Measurements from ENCODE around the gene RABGAP1. TPM values are rescaled to one million over a fixed set of nuclear protein-coding genes. Genes with fewer than 3 reads are reported as not detected.

Gene RABGAP1
- total RNA-seq, 4 donors from 2014 or later: 66.1 to 83.1 (median 73.4) TPM

DNA sequence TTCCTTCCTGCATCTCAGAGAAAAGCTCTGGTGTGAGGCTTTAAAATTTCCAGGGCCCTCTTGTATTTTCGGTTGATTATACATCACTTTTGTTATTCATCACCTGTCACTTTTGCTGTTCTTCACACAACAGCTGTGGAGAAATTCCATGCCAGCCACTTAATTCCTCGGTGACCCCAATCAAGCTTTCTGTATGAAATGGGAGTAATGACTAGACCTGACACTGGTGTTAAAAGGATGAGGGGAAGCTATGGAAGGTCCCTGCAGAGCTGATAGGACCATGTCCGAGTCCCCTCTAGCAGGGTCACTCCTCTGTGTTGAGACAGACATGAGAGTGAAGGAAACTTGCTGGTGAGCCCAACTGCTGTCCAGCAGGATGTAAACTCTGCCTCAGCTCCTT, 152.3 kb downstream of the RABGAP1 start:
- no peaks in the 10 kb centered on the region for H3K9me3 ChIP-seq
- no peak for TF ChIP-seq POLR2A (IDR thresholded peaks at IDR 0.05)
- TF ChIP-seq, protein P1, sequence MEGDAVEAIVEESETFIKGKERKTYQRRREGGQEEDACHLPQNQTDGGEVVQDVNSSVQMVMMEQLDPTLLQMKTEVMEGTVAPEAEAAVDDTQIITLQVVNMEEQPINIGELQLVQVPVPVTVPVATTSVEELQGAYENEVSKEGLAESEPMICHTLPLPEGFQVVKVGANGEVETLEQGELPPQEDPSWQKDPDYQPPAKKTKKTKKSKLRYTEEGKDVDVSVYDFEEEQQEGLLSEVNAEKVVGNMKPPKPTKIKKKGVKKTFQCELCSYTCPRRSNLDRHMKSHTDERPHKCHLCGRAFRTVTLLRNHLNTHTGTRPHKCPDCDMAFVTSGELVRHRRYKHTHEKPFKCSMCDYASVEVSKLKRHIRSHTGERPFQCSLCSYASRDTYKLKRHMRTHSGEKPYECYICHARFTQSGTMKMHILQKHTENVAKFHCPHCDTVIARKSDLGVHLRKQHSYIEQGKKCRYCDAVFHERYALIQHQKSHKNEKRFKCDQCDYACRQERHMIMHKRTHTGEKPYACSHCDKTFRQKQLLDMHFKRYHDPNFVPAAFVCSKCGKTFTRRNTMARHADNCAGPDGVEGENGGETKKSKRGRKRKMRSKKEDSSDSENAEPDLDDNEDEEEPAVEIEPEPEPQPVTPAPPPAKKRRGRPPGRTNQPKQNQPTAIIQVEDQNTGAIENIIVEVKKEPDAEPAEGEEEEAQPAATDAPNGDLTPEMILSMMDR (IDR thresholded peaks at IDR 0.05): no peak
- TF ChIP-seq EP300 (IDR thresholded peaks at IDR 0.05): no peak
- no peak overlapping the region for H3K4me3 ChIP-seq
- WGBS, 2 donors: 89 to 91% methylated on average over 3 of the region's 3 CpGs
- no peaks in the 10 kb centered on the region for H3K4me1 ChIP-seq
- H3K36me3 ChIP-seq: peaks cover 4 to 90% (median 5%) of the 10 kb centered on the region in 3 donors
- H3K27ac ChIP-seq: no peak overlapping the region
- no peaks in the 10 kb centered on the region for H3K27me3 ChIP-seq
- DNase-seq (ENCODE audit: low spot score in 2 of 2): no peak

DNA sequence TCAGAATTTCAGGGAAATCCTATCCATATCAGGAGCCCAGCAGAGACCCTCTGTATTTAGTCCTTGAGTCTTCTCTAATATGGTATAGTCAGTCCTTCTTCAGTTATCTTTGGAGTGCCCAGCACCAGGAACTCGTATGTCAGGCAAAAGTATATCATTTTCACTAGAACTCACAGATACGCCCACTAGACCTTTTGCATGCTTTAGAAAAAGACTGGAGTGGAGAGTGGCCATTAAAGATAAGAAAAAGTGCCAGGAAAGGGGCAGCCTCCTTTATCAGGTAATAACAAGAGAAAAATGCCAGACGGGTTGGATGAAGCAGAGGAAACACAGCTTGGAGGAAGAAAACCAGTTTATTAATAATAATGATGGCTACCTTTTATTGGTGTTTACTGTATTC, 156.2 kb downstream of the RABGAP1 start:
- 63 to 83% methylated on average over 3 of the region's 3 CpGs for WGBS, 2 donors
- no peaks in the 10 kb centered on the region for H3K4me1 ChIP-seq
- H3K4me3 ChIP-seq: no peak overlapping the region
- no peak overlapping the region for H3K27ac ChIP-seq
- no peak for DNase-seq (ENCODE audit: low spot score in 2 of 2)
- H3K9me3 ChIP-seq: no peaks in the 10 kb centered on the region
- no peak for TF ChIP-seq EP300 (IDR thresholded peaks at IDR 0.05)
- TF ChIP-seq, protein P1 (IDR thresholded peaks at IDR 0.05): no peak
- no peak for TF ChIP-seq POLR2A (IDR thresholded peaks at IDR 0.05)
- no peaks in the 10 kb centered on the region for H3K27me3 ChIP-seq
- peaks cover 4 to 90% (median 8%) of the 10 kb centered on the region in 3 donors for H3K36me3 ChIP-seq

GRCh38 chr9:123097430-123098095, 156.7 kb downstream of the RABGAP1 start:
- Histone ChIP-seq H3K27me3 (no peaks in the 10 kb centered on the region), H3K27ac (no peak overlapping the region), H3K4me3 (no peak overlapping the region), H3K9me3 (no peaks in the 10 kb centered on the region), H3K4me1 (no peaks in the 10 kb centered on the region), H3K36me3 (peaks cover 8 to 90% (median 10%) of the 10 kb centered on the region in 3 donors)
- TF ChIP-seq, protein P1 (IDR thresholded peaks at IDR 0.05): no peak
- TF ChIP-seq EP300 (IDR thresholded peaks at IDR 0.05) (no peak), POLR2A (IDR thresholded peaks at IDR 0.05) (no peak)
- 88 to 95% methylated on average over 3 of the region's 3 CpGs for WGBS, 2 donors
- no peak for DNase-seq (ENCODE audit: low spot score in 2 of 2)

DNA sequence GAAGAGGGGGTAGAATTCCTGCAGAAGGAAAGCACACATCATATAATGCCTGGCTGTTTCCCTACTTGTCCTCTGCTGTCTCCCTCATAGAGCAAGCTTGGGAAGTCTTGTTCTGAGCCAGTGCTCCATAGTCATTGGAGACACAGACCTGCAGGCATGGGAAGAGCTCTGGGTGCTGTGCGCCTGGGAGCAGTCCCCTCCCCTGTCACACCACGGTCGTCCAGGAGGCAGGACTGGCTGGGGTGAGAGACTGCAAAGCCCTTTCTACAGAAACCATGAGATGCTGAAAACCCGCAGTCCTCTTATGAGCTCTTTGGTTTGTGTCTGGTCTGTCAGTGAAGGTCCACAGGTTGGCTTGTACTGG, 157.3 kb downstream of the RABGAP1 start:
- H3K27ac ChIP-seq: no peak overlapping the region
- no peak for DNase-seq (ENCODE audit: low spot score in 2 of 2)
- H3K27me3 ChIP-seq: no peaks in the 10 kb centered on the region
- H3K4me1 ChIP-seq: no peaks in the 10 kb centered on the region
- no peaks in the 10 kb centered on the region for H3K9me3 ChIP-seq
- WGBS, 2 donors: 72 to 82% methylated on average over 4 of the region's 4 CpGs
- no peak overlapping the region for H3K4me3 ChIP-seq
- no peak for TF ChIP-seq EP300 (IDR thresholded peaks at IDR 0.05)
- TF ChIP-seq, protein P1 (IDR thresholded peaks at IDR 0.05): no peak
- no peak for TF ChIP-seq POLR2A (IDR thresholded peaks at IDR 0.05)
- peaks cover 8 to 90% (median 15%) of the 10 kb centered on the region in 3 donors for H3K36me3 ChIP-seq

DNA sequence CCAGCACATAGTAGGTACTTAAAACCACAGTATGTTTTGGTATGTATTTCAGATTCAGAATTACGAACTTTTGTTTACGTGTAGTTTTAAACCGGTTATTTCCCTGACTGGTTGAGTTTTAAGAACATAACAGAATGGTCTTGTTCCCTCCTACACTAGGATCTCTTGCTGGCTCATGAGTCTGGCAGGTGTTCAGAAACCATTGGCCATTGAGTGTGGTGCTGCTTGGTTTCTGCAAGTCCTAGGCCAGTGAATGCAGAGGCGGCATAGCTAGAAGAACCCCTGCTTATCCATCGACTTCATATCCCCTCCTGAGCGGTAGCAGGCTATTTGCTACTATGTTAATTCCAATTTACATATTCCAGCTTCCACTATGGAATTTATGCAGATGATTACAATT, 158.2 kb downstream of the RABGAP1 start:
- no peak overlapping the region for H3K4me3 ChIP-seq
- 85 to 90% methylated on average over 6 of the region's 6 CpGs for WGBS, 2 donors
- H3K9me3 ChIP-seq: no peaks in the 10 kb centered on the region
- no peaks in the 10 kb centered on the region for H3K4me1 ChIP-seq
- no peak overlapping the region for H3K27ac ChIP-seq
- TF ChIP-seq, protein P1 (IDR thresholded peaks at IDR 0.05): no peak
- TF ChIP-seq POLR2A (IDR thresholded peaks at IDR 0.05) (no peak), EP300 (IDR thresholded peaks at IDR 0.05) (no peak)
- no peaks in the 10 kb centered on the region for H3K27me3 ChIP-seq
- H3K36me3 ChIP-seq: peaks cover 8 to 90% (median 13%) of the 10 kb centered on the region in 3 donors
- no peak for DNase-seq (ENCODE audit: low spot score in 2 of 2)

Data from tibial nerve (tissue), 4 donors.